Pancreas (tissue), 10 donors: Measurements from ENCODE around the gene SOX1. TPM values are rescaled to one million over a fixed set of nuclear protein-coding genes. Genes with fewer than 3 reads are reported as not detected.

ENCODE experiments used
- ATAC-seq, 4 donors: fragments of 200-7000 bp; cut with Tn5 transposase; one replicate each; pipeline versions ENCODE4 v1.8.0 to v1.9.1; 2020; ENCODE audit warnings: mild to moderate bottlenecking in 4 of 4, moderate library complexity in 4 of 4
- DNase-seq, 6 donors: peaks; one replicate each; pipeline ENCODE4 v3.0.0-alpha.2; 2020
- FAIRE-seq: peaks from 2 replicates; lab custom pipeline; 2012; peaks lifted over from hg19 to GRCh38; lab: Jason Lieb, UNC
- H3K27ac ChIP-seq, 4 donors: fragments of 200-600 bp; sonication (generic); 1 replicate in 3 of 4; 2 replicates in 1 of 4; pipeline versions ENCODE4 v1.5.0 to v1.8.0; 2020
- H3K27me3 ChIP-seq, 4 donors: fragments of 200-600 bp; one replicate each; pipeline ENCODE4 v1.8.0; 2021
- H3K36me3 ChIP-seq, 3 donors: fragments of 200-600 bp; sonication (generic) in 1 of 3; one replicate each; pipeline versions ENCODE4 v1.5.0 to v1.8.0; 2020 to 2021
- H3K4me1 ChIP-seq, 3 donors: fragments of 200-600 bp; one replicate each; pipeline ENCODE4 v1.8.0; 2021
- H3K4me3 ChIP-seq, 4 donors: fragments of 200-600 bp; sonication (generic) in 2 of 4; one replicate each; pipeline versions ENCODE4 v1.5.0 to v1.8.0; 2020 to 2021
- H3K9me3 ChIP-seq, 4 donors: fragments of 200-600 bp; one replicate each; pipeline ENCODE4 v1.8.0; 2021
- CTCF ChIP-seq, 4 donors: fragments of 200-600 bp; sonication (generic) in 3 of 4; IDR thresholded peaks; one replicate each; pipeline versions ENCODE4 v1.5.0 to v1.8.0; 2021; ENCODE audit warnings: antibody characterized with exemption in 4 of 4
- WGBS, 2 donors: extraction: QIAGEN DNeasy Blood & Tissue Kit; methylation state at CpG; one replicate each; pipeline ENCODE4 v1.1.7; 2013; 5-methylcytosine and 5-hydroxymethylcytosine counted together
- intact Hi-C, 3 donors: fragments of 100-400 bp; cut with DNase I; formaldehyde crosslinking; loops; one replicate each; pipeline versions ENCODE4 v1.11.1 to v1.14.2; 2022
- polyA plus RNA-seq, 2 donors: library from polyadenylated mRNA; stranded (reverse); fragments of 200-250 nt; gene quantifications; one replicate each; pipeline ENCODE4 v1.2.3, GENCODE V29; 2013
- total RNA-seq, 6 donors: library from RNA; stranded (reverse); fragmentation: NEBNext Ultra II Directional in 4 of 6; extraction: Animal tissue kit (Norgen Biotek cat#: 25700) in 4 of 6; gene quantifications; one replicate each; pipeline versions ENCODE4 v1.2.1 to v1.2.4, GENCODE V29; 2021 to 2023
- donor health status: healthy with polysubstance abuse.
- donor health status: DM: no; HTN: no; CAD: no; lungs with moderate emphysema.
- donor health status: DM: no; HTN: no; CAD: no.
- donor health status: control.
- donor health status: control.
- donor health status: Bipolar disorder and iron deficiency.
- donor health status: DM: yes; HTN: yes; CAD: no.
- donor health status: DM: no; HTN: no; CAD: no.
- donor health status: DM: no; HTN: no; CAD: no.
- donor health status: DM: yes; HTN: yes; CAD: no.

SOX1 gene
- total and polyA plus RNA-seq, 8 donors, result not detected

DNA sequence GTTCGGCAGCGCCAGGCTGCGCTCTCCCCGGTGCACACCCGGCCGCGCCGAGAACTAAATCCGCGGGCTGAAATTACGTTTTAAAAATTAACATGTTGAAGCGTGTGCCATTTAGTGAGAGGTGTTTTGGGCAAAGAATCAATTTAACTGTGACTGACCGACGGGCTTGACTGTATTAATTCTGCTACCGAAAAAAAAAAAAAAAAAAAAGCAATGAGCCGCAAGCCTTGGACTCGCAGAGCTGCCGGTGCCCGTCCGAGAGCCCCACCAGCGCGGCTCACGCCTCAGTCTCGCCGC is 9.6 kb upstream of the SOX1 start:
- WGBS, 2 donors, result 6% methylated on average over 23 to 25 of the region's 25 CpGs
- ATAC-seq (no peak), DNase-seq (no peak), FAIRE-seq (no peak)
- H3K4me3 ChIP-seq, result no peak overlapping the region
- no peaks in the 10 kb centered on the region for H3K9me3 ChIP-seq
- intact Hi-C loops, result no loop called here
- peaks cover 0 to 80% (median 22%) of the 10 kb centered on the region in 4 donors for H3K27me3 ChIP-seq
- no peak for TF ChIP-seq CTCF (IDR thresholded peaks at IDR 0.05)
- no peaks in the 10 kb centered on the region for H3K36me3 ChIP-seq
- H3K4me1 ChIP-seq, result no peaks in the 10 kb centered on the region
- H3K27ac ChIP-seq, result no peak overlapping the region

- H3K27ac ChIP-seq, result no peak overlapping the region
- peaks cover 0 to 79% (median 22%) of the 10 kb centered on the region in 4 donors for H3K27me3 ChIP-seq
- FAIRE-seq, result no peak
- peak in 1 of 4 donors; percentile 29 for ATAC-seq
- 3% methylated on average over 55 to 57 of the region's 57 CpGs for WGBS, 2 donors
- DNase-seq, result peak in 1 of 6 donors; percentile 58
- TF ChIP-seq CTCF (IDR thresholded peaks at IDR 0.05), result no peak
- no peak overlapping the region for H3K4me3 ChIP-seq
- intact Hi-C loops, result no loop called here
- no peaks in the 10 kb centered on the region for H3K36me3 ChIP-seq
- H3K4me1 ChIP-seq, result no peaks in the 10 kb centered on the region
- no peaks in the 10 kb centered on the region for H3K9me3 ChIP-seq
These were observed 9.0 kb upstream of the SOX1 start for GRCh38 chr13:112057736-112058518.

- no peaks in the 10 kb centered on the region for H3K36me3 ChIP-seq
- H3K9me3 ChIP-seq, result no peaks in the 10 kb centered on the region
- DNase-seq (no peak), FAIRE-seq (no peak), ATAC-seq (no peak)
- peaks cover 0 to 74% (median 22%) of the 10 kb centered on the region in 4 donors for H3K27me3 ChIP-seq
- H3K27ac ChIP-seq, result no peak overlapping the region
- intact Hi-C loops, result no loop called here
- 5 to 6% methylated on average over 10 to 11 of the region's 11 CpGs for WGBS, 2 donors
- no peaks in the 10 kb centered on the region for H3K4me1 ChIP-seq
- no peak overlapping the region for H3K4me3 ChIP-seq
- TF ChIP-seq CTCF (IDR thresholded peaks at IDR 0.05), result no peak
These were observed 8.5 kb upstream of the SOX1 start for GRCh38 chr13:112058519-112058873.

GRCh38 chr13:112058941-112059340 is 8.0 kb upstream of the SOX1 start:
- WGBS, 2 donors, result 6 to 15% methylated on average over 5 of the region's 5 CpGs
- intact Hi-C loops, result no loop called here
- Histone ChIP-seq H3K27me3 (peaks cover 0 to 70% (median 22%) of the 10 kb centered on the region in 4 donors), H3K27ac (no peak overlapping the region), H3K36me3 (no peaks in the 10 kb centered on the region), H3K9me3 (no peaks in the 10 kb centered on the region), H3K4me3 (no peak overlapping the region), H3K4me1 (no peaks in the 10 kb centered on the region)
- no peak for ATAC-seq
- FAIRE-seq, result no peak
- no peak for DNase-seq
- no peak for TF ChIP-seq CTCF (IDR thresholded peaks at IDR 0.05)
